Nephron progenitor cell (in vitro differentiated cells): Measurements from ENCODE around the gene ANKRD6.

Experiments used
- DNase-seq: peaks from one replicate; pipeline ENCODE4 v3.0.0; 2021
- H3K27ac Mint-ChIP-seq: 2 replicates; pipeline ENCODE4 v1.8.0; 2021; ENCODE audit warnings: mild to moderate bottlenecking, moderate library complexity, mixed read lengths
- H3K27me3 Mint-ChIP-seq: 2 replicates; pipeline ENCODE4 v1.8.0; 2021; ENCODE audit warnings: mild to moderate bottlenecking, low read depth, mixed read lengths; ENCODE audit not compliant: poor library complexity
- H3K36me3 Mint-ChIP-seq: 2 replicates; pipeline ENCODE4 v1.8.0; 2021; ENCODE audit warnings: low read depth, mixed read lengths
- H3K4me1 Mint-ChIP-seq: 2 replicates; pipeline ENCODE4 v1.8.0; 2021; ENCODE audit warnings: mixed read lengths
- H3K4me3 Mint-ChIP-seq: 2 replicates; pipeline ENCODE4 v1.8.0; 2021; ENCODE audit warnings: mild to moderate bottlenecking, moderate library complexity, mixed read lengths
- H3K9me3 Mint-ChIP-seq: 2 replicates; pipeline ENCODE4 v1.8.0; 2021; ENCODE audit warnings: mild to moderate bottlenecking, moderate library complexity, mixed read lengths
- CTCF ChIP-seq: fragments of 200-600 bp; sonication (generic); IDR thresholded peaks from 2 replicates; pipeline ENCODE4 v1.5.0; 2021; ENCODE audit warnings: antibody characterized with exemption

ANKRD6 gene

DNA sequence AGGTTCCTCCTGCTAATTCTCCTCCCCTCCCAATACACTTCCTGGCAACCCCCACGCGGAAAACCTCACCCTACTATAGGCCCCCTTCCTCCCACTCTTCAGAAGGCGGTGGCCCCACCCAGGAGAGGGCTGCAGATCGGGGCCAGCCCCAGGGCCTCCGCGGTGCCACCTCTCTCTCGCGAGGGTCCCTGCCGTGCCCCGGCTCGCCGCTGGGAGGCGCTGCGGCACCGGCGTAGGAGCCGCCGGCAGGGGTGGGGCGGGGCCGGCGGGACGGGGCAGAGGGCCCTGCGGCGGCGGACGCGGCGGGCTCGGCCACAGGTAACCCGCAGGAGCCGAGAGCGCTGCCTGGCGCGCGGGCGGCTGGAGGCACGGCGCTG, at the start of gene ANKRD6:
TSS of gene ANKRD6 (plus strand) at position 278 of the 377 bp plus-strand sequence. CDS start 133,825 bp downstream, outside the sequence.
- H3K4me3 Mint-ChIP-seq: peak within 1 kb of the TSS; percentile 87
- H3K36me3 Mint-ChIP-seq: no peaks in the 10 kb centered on the region
- H3K4me1 Mint-ChIP-seq: peaks cover 56% of the 10 kb centered on the region
- H3K27ac Mint-ChIP-seq: no peak within 1 kb of the TSS
- peak; percentile 64 for TF ChIP-seq CTCF
- H3K9me3 Mint-ChIP-seq: peaks cover 4% of the 10 kb centered on the region
- peaks cover 31% of the 10 kb centered on the region for H3K27me3 Mint-ChIP-seq
- DNase-seq: peak; percentile 94

DNA sequence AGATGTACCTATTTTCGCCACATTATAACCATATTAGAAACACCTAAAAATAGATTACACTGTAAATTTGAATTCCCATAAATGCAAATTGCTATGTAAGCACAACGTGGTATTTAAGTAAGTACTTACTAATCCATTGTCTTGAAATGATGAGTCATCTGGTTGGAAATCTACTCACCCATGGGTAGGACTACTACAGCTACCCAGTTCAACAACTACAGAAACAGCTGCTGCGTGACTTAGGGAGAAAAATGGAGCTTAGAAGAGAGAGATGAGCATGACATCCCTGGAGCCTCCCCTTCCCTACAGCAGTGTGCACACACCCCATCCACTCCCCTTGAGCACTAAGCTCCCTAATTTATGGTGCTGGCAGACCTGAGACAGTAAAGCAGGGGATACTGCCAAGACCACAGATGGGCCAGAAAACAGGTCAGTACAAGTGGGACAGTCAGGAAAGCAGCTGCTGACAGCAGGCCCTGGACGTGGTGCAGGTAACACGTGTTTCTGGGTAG, 47.7 kb upstream of the ANKRD6 start:
- DNase-seq: no peak
- no peaks in the 10 kb centered on the region for H3K9me3 Mint-ChIP-seq
- H3K27me3 Mint-ChIP-seq: peaks cover 3% of the 10 kb centered on the region
- no peak overlapping the region for H3K27ac Mint-ChIP-seq
- H3K4me3 Mint-ChIP-seq: no peak overlapping the region
- TF ChIP-seq CTCF: no peak
- H3K36me3 Mint-ChIP-seq: peaks cover 4% of the 10 kb centered on the region
- peaks cover 18% of the 10 kb centered on the region for H3K4me1 Mint-ChIP-seq

- peaks cover 18% of the 10 kb centered on the region for H3K4me1 Mint-ChIP-seq
- H3K9me3 Mint-ChIP-seq: no peaks in the 10 kb centered on the region
- no peak overlapping the region for H3K27ac Mint-ChIP-seq
- DNase-seq: no peak
- no peak overlapping the region for H3K4me3 Mint-ChIP-seq
- peaks cover 4% of the 10 kb centered on the region for H3K36me3 Mint-ChIP-seq
- no peak for TF ChIP-seq CTCF
- H3K27me3 Mint-ChIP-seq: peaks cover 3% of the 10 kb centered on the region
Observed at GRCh38 chr6:89385846-89386245, 47.1 kb upstream of the ANKRD6 start.

- Mint-ChIP-seq H3K27me3 (peaks cover 3% of the 10 kb centered on the region), H3K4me1 (peaks cover 18% of the 10 kb centered on the region), H3K4me3 (no peak overlapping the region), H3K9me3 (no peaks in the 10 kb centered on the region), H3K27ac (no peak overlapping the region), H3K36me3 (peaks cover 4% of the 10 kb centered on the region)
- DNase-seq: no peak
- no peak for TF ChIP-seq CTCF
Observed at GRCh38 chr6:89386917-89387491, 45.9 kb upstream of the ANKRD6 start.

- TF ChIP-seq CTCF: no peak
- Mint-ChIP-seq H3K27me3 (peaks cover 3% of the 10 kb centered on the region), H3K27ac (peak overlapping the region; percentile 51), H3K9me3 (no peaks in the 10 kb centered on the region), H3K36me3 (peaks cover 4% of the 10 kb centered on the region), H3K4me3 (no peak overlapping the region), H3K4me1 (peaks cover 18% of the 10 kb centered on the region)
- no peak for DNase-seq
Observed at GRCh38 chr6:89387516-89388201, 45.3 kb upstream of the ANKRD6 start.
